ENCODE data around the gene NFAM1. TPM values are rescaled to one million over a fixed set of nuclear protein-coding genes. Genes with fewer than 3 reads are reported as not detected.

Gene NFAM1
- total RNA-seq, 4 donors from 2014 or later, result 0.26 to 1.1 (median 0.64) TPM; not detected in 1

GRCh38 chr22:42425989-42426355 is 6.2 kb downstream of the NFAM1 start:
- TF ChIP-seq CTCF (IDR thresholded peaks at IDR 0.05) (no peak), POLR2A (IDR thresholded peaks at IDR 0.05) (no peak)
- intact Hi-C loops (cut with DNase I; ENCODE audit: low total_unique reads), result no loop called here
- no peak overlapping the region for H3K27ac ChIP-seq
- H3K4me1 ChIP-seq, result no peaks in the 10 kb centered on the region
- H3K36me3 ChIP-seq, result no peaks in the 10 kb centered on the region
- no peaks in the 10 kb centered on the region for H3K27me3 ChIP-seq
- DNase-seq, result no peak
- no peaks in the 10 kb centered on the region for H3K9me3 ChIP-seq
- no peak overlapping the region for H3K4me3 ChIP-seq

DNA sequence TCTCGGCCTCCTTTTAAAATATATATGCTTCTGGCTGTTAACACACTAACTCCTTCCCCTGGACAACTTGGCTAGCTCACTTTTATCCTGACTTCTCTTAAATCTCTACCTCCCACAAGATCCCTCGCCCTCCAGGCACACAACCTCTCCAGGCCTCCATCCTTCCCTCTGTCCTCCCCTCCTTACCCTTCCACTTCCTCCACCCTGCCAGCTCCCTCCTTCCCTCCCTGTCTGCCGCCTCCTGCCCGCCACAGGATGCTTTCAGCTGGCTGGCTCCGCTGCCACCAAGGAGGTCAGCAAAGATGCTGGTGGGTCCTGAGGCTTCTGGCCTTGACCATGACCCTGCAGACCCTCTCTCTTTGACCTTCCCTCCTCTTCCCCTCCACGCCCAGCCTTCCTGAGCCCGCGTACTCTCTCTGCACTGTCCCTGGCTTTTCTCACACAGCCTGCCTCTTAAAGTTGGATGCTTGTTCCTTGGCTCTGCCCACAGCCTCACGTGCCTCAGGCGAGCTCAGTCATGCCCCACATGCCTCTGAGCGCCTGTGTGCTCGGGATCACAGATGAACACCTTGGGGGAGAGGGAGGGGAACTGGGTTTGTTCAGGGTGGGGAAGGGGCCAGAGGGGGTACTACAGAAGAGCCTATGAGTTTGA is 6.7 kb downstream of the NFAM1 start:
- intact Hi-C loops (cut with DNase I; ENCODE audit: low total_unique reads), result no loop called here
- TF ChIP-seq POLR2A (IDR thresholded peaks at IDR 0.05), result no peak
- no peak for TF ChIP-seq CTCF (IDR thresholded peaks at IDR 0.05)
- no peaks in the 10 kb centered on the region for H3K36me3 ChIP-seq
- H3K4me1 ChIP-seq, result no peaks in the 10 kb centered on the region
- no peak overlapping the region for H3K27ac ChIP-seq
- H3K4me3 ChIP-seq, result no peak overlapping the region
- no peak for DNase-seq
- H3K9me3 ChIP-seq, result no peaks in the 10 kb centered on the region
- H3K27me3 ChIP-seq, result no peaks in the 10 kb centered on the region

- no peak for DNase-seq
- Histone ChIP-seq H3K9me3 (no peaks in the 10 kb centered on the region), H3K27ac (no peak overlapping the region), H3K4me3 (no peak overlapping the region), H3K27me3 (no peaks in the 10 kb centered on the region), H3K36me3 (no peaks in the 10 kb centered on the region), H3K4me1 (peaks cover 0 to 3% of the 10 kb centered on the region in 2 donors)
- intact Hi-C loops (cut with DNase I; ENCODE audit: low total_unique reads), result no loop called here
- TF ChIP-seq POLR2A (IDR thresholded peaks at IDR 0.05) (no peak), CTCF (IDR thresholded peaks at IDR 0.05) (no peak)
These were observed 12.8 kb downstream of the NFAM1 start for GRCh38 chr22:42419243-42419881.

GRCh38 chr22:42418811-42419242 is 13.4 kb downstream of the NFAM1 start:
- Histone ChIP-seq H3K9me3 (no peaks in the 10 kb centered on the region), H3K27me3 (no peaks in the 10 kb centered on the region), H3K36me3 (no peaks in the 10 kb centered on the region), H3K27ac (no peak overlapping the region), H3K4me3 (no peak overlapping the region), H3K4me1 (peaks cover 0 to 3% of the 10 kb centered on the region in 2 donors)
- intact Hi-C loops (cut with DNase I; ENCODE audit: low total_unique reads), result no loop called here
- TF ChIP-seq CTCF (IDR thresholded peaks at IDR 0.05), result no peak
- no peak for TF ChIP-seq POLR2A (IDR thresholded peaks at IDR 0.05)
- DNase-seq, result no peak

DNA sequence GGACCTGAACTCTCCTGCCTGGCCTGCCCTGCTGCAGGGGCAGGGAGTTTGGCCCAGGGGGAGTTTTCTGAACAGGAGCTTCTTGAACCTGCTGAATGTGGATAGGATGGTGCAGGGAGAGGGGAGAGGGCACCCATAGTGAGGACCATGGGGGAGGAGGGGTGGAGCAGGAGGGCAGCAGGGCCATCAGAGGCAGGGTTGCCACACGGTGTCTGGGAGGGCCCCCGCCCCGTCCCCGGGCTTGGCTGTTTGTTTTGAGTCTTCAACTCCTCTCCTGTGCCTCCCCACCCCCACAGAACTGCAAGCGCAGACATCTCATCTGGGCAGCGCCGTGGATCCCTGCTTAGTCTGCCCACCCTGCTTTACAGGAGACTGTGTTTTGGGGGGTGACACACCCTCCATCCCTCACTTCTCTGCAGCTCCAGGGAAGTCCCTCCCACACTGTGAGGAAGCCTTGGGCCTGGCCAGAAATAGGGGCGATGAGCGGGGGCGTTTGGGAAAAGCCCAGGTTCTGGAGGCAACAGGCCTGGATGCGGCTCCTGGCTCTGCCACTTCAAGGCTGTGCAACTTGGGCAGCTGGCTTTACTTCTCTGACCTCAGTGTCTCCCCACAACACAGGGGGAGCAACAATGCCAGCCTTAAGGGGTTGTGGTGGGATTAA is 14.4 kb downstream of the NFAM1 start:
- DNase-seq, result no peak
- no peak overlapping the region for H3K27ac ChIP-seq

More for the DNA sequence above, 14.4 kb downstream of the NFAM1 start:
- Histone ChIP-seq H3K4me1 (peaks cover 0 to 3% of the 10 kb centered on the region in 2 donors), H3K27me3 (no peaks in the 10 kb centered on the region), H3K9me3 (no peaks in the 10 kb centered on the region), H3K4me3 (no peak overlapping the region), H3K36me3 (no peaks in the 10 kb centered on the region)
- intact Hi-C loops (cut with DNase I; ENCODE audit: low total_unique reads), result no loop called here
- TF ChIP-seq CTCF (IDR thresholded peaks at IDR 0.05) (no peak), POLR2A (IDR thresholded peaks at IDR 0.05) (no peak)

Measured in uterus (tissue), 4 donors.